ENCODE data around the gene CFAP107.
"Not testable (repeated sequence)": the region's sequence is repeated elsewhere in the genome, so short reads cannot be mapped to it uniquely, and the experiment has no call there.

The CFAP107 gene

DNA sequence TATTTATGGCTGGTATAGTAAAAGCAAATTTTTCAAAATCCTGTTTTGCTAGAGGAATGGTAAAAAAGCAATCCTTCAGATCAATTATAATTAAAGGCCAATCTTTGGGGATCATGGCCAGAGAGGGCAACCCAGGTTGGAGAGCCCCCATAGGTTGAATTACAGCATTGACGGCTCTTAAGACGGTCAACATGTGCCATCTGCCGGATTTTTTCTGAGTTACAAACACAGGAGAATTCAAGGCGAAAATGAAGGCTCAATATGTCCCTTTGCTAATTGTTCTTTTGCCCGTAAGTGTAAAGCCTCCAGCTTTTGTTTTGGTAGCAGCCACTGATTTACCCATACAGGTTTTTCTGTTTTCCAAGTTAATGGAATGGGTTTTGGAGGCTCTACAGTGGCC lies 35.5 kb downstream of the CFAP107 start:
- DNase-seq, result not testable (repeated sequence)

DNA sequence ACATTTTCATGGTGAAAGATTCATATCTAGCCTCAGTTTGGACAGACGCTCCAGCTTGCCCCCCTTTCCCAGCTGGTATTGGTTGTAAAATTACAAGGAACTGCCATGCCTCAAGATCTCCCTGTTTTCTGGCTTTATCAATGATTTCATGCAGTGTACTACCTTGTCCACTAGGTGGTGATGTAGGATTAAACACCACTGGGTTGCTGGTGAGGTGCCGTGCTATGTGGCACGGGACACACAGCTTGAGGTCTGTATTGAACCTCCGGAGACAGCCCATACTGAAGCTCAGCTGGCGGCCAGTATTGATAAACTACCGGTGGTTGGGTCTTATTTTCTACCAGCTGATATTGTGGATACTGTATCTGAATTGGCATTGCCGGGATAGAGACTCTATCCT lies 37.8 kb downstream of the CFAP107 start:
- not testable (repeated sequence) for DNase-seq

DNA sequence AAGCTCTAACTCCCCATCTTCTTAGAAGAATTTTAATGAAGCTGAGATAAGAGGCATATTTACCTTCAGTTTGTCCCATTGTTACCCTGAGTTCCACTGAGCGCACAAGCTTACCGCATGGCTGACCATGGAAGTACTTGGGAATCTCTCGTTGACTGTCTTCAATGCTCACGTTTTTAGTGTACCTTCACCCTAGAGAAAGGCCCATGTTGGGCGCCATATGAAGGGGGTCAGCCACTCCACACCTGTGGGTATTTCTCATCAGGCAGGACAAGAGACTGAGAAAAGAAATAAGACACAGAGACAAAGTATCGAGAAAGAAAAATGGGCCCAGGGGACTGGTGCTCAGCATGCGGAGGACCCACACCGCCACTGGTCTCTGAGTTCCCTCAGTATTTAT lies 38.7 kb downstream of the CFAP107 start:
- not testable (repeated sequence) for DNase-seq

DNA sequence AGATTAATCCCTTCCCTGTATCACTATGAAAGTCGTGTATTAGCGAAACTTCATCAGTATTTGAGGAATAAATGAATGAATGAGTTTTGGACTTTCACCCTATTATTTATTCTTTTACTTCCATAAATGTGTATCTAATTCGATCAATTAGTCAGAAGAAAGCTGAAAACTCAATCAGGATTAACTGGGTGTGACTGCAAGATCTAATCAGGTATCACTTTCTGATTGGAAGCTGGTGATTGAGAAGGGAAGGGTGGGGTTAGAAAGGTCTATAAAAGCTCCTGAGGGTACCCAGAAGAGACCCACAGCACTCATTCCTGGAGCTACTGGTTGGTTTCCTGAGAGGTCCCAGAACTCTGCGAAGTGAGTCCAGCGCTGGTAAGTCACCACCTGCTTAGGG lies 45.1 kb downstream of the CFAP107 start, which contains the start of gene PRAMEF1:
TSS of gene PRAMEF1 (plus strand) at position 301 of the 400 bp plus-strand sequence. CDS start 1,831 bp downstream, outside the sequence.
- DNase-seq, result not testable (repeated sequence)

DNA sequence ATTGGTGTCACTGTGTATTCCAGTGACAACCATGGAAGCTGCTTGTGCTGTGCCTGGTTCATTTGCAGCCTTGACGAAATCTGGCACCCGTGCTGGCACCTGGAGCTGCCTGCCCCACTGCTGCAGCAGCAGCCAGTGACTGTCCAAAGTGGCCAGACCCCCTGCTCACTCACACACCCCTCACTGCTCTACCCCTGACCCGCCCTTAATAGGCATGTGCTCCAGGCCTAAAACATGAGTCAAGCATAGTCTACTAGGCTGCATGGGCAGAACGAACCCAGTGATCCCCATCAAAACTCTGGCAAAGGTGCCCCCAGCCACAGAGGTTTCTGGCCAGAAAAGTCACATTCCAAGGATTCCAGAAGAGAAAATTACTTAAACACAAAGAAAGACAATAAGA lies 52.9 kb downstream of the CFAP107 start:
- no peak for DNase-seq

DNA sequence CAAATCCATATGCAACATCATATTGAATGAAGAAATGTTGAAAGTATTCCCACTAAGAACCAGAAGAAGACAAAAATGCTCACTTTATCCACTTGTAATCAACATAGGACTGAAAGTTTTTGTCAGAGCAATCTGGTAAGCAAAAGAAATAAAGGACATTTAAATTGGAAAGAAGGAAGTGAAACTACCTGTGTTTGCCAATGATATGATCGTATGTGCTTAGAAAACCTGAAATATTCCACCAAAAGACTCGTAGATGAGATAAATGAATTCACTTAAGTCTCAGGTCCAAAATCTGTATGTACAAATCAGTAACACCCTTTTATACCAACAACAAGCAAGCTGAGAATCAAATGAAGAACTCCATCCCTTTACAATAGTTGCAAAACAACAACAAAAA lies 53.7 kb downstream of the CFAP107 start:
- no peak for DNase-seq

DNA sequence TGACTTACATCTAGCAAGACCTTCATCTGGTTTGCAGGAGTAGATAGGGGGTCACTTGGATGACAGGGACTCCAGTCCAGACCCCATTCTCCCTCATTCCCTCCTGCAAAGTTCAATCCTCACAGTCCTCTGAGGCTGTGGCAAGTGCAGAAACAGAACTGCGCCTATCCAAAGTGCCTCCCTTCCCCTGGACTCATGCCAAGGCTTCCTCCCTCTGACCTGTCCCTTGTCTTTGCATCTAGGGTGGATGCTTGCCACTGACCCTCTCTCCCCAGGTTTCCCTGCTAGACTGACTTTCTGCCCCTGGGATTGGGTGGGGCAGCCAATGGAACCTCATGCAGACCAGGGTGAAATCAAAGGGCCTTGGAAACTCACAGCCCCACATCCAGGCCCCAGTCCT lies 63.9 kb downstream of the CFAP107 start:
- no peak for DNase-seq

DNA sequence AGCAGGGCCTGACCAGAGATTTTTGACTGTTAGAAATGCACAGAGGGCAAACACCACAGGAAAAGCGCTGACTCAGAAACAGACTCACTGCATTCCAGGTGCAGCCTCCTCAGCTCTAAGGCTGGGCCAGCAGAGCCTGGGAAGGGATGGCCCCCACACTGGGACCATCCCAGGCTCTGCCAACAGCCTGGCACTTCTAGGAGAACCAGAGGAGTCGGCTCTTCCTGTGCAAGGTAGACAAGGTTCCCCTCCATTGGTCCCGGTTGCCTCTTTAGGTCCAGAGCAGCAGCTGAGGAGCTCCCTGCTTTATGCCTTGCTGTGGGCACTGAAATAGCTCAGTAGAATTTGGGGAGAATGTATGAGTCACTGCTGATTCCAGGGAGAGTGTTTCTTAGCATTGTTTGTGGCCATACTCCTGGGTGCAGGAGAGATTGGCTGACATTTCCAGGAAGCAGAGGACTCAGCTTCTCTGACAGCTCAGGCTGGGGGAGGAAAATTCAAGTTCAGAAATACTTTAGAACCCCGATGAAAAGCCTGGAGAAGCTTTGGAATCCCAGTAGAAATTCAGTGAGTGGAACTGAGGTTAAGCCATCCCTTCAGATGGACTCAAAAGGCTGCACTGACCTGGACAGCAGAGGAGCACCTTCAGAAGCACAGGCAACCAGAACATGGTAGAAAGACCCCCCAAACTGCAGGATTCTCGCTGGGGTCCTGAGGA lies 64.8 kb downstream of the CFAP107 start:
- no peak for DNase-seq

DNA sequence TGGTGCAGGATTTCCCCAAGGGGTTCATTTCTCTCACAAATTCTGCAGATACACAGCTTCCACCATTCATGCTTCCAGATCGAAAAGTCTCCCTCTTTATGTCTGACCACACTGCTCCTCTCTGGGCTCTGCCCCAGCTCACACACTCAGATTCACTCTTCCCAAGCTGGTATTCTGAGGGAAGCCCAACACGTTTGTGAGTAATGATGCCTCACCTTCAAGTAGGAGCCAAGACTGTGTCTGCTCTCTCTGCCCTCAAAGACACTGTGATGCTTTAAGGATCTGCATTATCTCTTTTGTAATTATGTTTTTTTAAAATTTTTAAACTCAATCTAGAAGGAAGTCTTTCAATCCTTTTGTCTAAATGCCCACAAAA lies 65.4 kb downstream of the CFAP107 start:
- no peak for DNase-seq
